HepG2 (cell line): ENCODE results near the gene SRP19. TPM values are rescaled to one million over a fixed set of nuclear protein-coding genes. Genes with fewer than 3 reads are reported as not detected.

Source experiments
- ATAC-seq: fragments of 200-7000 bp; cut with Tn5 transposase; 3 replicates; pipeline ENCODE4 v1.9.1; 2020; ENCODE audit warnings: mild to moderate bottlenecking, moderate library complexity
- BruUV-seq: library from RNA; stranded (reverse); fragments of 400-500 nt; replicated peaks from 2 replicates; lab custom pipeline; 2021; lab: Mats Ljungman, UMichigan
- CTCF ChIA-PET: fragments of 300-600 bp; formaldehyde crosslinking; extraction: SDS; loops from one replicate; lab custom pipeline; 2021; ENCODE audit warnings: low total read pairs, inconsistent platforms, low intra/inter-chr PET ratio; lab: Yijun Ruan, JAX
- POLR2A ChIA-PET: fragments of 350-600 bp; sonication (Branson Sonifier 250); formaldehyde crosslinking; loops from one replicate; lab custom pipeline; 2020; ENCODE audit warnings: antibody characterized with exemption, inconsistent platforms; lab: Yijun Ruan, JAX
- DNase-seq: peaks from one replicate; pipeline ENCODE4 v3.0.0-alpha.2; 2015; ENCODE audit warnings: low spot score
- FAIRE-seq: peaks from 3 replicates; lab custom pipeline; 2011; peaks lifted over from hg19 to GRCh38; lab: Jason Lieb, UNC
- H2AFZ ChIP-seq: one replicate; pipeline ENCODE4 v1.6.1; 2011; ENCODE audit warnings: low read length, inconsistent platforms
- H3K27ac ChIP-seq: fragments of 300-600 bp; 3 replicates; pipeline ENCODE4 v1.8.0; 2011; ENCODE audit warnings: mixed run types, mild to moderate bottlenecking, mixed read lengths, low read length, inconsistent platforms; ENCODE audit not compliant: insufficient read depth; ENCODE audit errors: extremely low read length
- H3K27me3 ChIP-seq, 2 experiments: fragments of 200-600 bp in 1 of 2; 2 replicates in 1 of 2; 3 replicates in 1 of 2; pipeline versions ENCODE4 v1.6.0 to v1.8.0; 2011; ENCODE audit warnings: low read length in 2 of 2, mild to moderate bottlenecking in 2 of 2, moderate library complexity in 2 of 2, inconsistent platforms in 1 of 2; ENCODE audit not compliant: insufficient read depth in 2 of 2, control insufficient read depth in 1 of 2
- H3K36me3 ChIP-seq, 2 experiments: fragments of 200-600 bp in 1 of 2; replicated peaks in 1 of 2; 2 replicates in 1 of 2; 3 replicates in 1 of 2; pipeline versions ENCODE4 v1.5.1 to v1.8.0; 2011; ENCODE audit warnings: low read length in 2 of 2, inconsistent platforms in 1 of 2; ENCODE audit not compliant: insufficient read depth in 2 of 2, control insufficient read depth in 1 of 2
- H3K4me1 ChIP-seq: 2 replicates; pipeline ENCODE4 v1.5.1; 2012; ENCODE audit warnings: low read length, inconsistent platforms; ENCODE audit not compliant: insufficient read depth
- H3K4me2 ChIP-seq: 2 replicates; pipeline ENCODE4 v1.6.0; 2011; ENCODE audit warnings: low read depth, low read length, inconsistent platforms
- H3K4me3 ChIP-seq, 3 experiments: fragments of 200-600 bp in 1 of 3; sonication (generic), shearing (Covaris generic) in 1 of 3; replicated peaks in 1 of 3; 2 replicates each; pipeline ENCODE4 v1.5.1; 2011 to 2016; ENCODE audit warnings: low read length in 3 of 3, inconsistent platforms in 2 of 3, low read depth in 2 of 3, mild to moderate bottlenecking in 2 of 3, control low read depth in 1 of 3, mixed read lengths in 1 of 3; ENCODE audit not compliant: insufficient read depth in 1 of 3
- H3K79me2 ChIP-seq: one replicate; pipeline ENCODE4 v1.6.1; 2011; ENCODE audit warnings: low read length, inconsistent platforms; ENCODE audit not compliant: insufficient read depth
- H3K9ac ChIP-seq: 2 replicates; pipeline ENCODE4 v1.6.0; 2011; ENCODE audit warnings: mild to moderate bottlenecking, low read depth, low read length, inconsistent platforms; ENCODE audit not compliant: insufficient read depth
- H3K9me3 ChIP-seq: 2 replicates; pipeline ENCODE4 v1.5.1; 2012; ENCODE audit warnings: mild to moderate bottlenecking, low read length
- H4K20me1 ChIP-seq: 2 replicates; pipeline ENCODE4 v1.6.0; 2011; ENCODE audit warnings: inconsistent platforms, mild to moderate bottlenecking, low read length, moderate library complexity; ENCODE audit not compliant: insufficient read depth
- ATF3 ChIP-seq: sonication (generic); formaldehyde crosslinking; IDR thresholded peaks from 2 replicates; pipeline ENCODE4 v1.4.0; 2020; ENCODE audit warnings: missing genetic modification reagents
- CENPBD1 ChIP-seq: sonication (generic); formaldehyde crosslinking; IDR thresholded peaks from 2 replicates; pipeline ENCODE4 v1.8.0; 2022; ENCODE audit warnings: missing genetic modification reagents, low read depth, mild to moderate bottlenecking, borderline replicate concordance
- EEA1 ChIP-seq: sonication (generic); formaldehyde crosslinking; IDR thresholded peaks from 2 replicates; pipeline ENCODE4 v1.5.1; 2020; ENCODE audit warnings: mild to moderate bottlenecking, missing genetic modification reagents, borderline replicate concordance
- ETS1 ChIP-seq: sonication (generic); formaldehyde crosslinking; IDR thresholded peaks from 2 replicates; pipeline ENCODE4 v1.4.0; 2020; ENCODE audit warnings: missing genetic modification reagents
- FLYWCH1 ChIP-seq: sonication (generic); formaldehyde crosslinking; IDR thresholded peaks from 2 replicates; pipeline ENCODE4 v1.8.1; 2023; ENCODE audit warnings: mild to moderate bottlenecking, missing genetic modification reagents
- HIC2 ChIP-seq: sonication (generic); formaldehyde crosslinking; IDR thresholded peaks from 2 replicates; pipeline ENCODE4 v1.9.0; 2022; ENCODE audit warnings: low read depth, missing genetic modification reagents
- MAF1 ChIP-seq: sonication (generic); formaldehyde crosslinking; IDR thresholded peaks from 2 replicates; pipeline ENCODE4 v1.5.0; 2020; ENCODE audit warnings: missing genetic modification reagents, borderline replicate concordance
- MTF2 ChIP-seq: sonication (generic); formaldehyde crosslinking; IDR thresholded peaks from 2 replicates; pipeline ENCODE4 v1.5.0; 2020; ENCODE audit warnings: missing genetic modification reagents, borderline replicate concordance
- PCBP1 ChIP-seq: fragments of 200-400 bp; formaldehyde crosslinking; IDR thresholded peaks from 2 replicates; pipeline ENCODE4 v1.6.1; 2017; ENCODE audit warnings: mild to moderate bottlenecking, low read depth, low read length, borderline replicate concordance
- TERF1 ChIP-seq: sonication (generic); formaldehyde crosslinking; IDR thresholded peaks from 2 replicates; pipeline ENCODE4 v1.8.0; 2022; ENCODE audit warnings: mild to moderate bottlenecking, missing genetic modification reagents, moderate library complexity
- THAP7 ChIP-seq: sonication (generic); formaldehyde crosslinking; IDR thresholded peaks from 2 replicates; pipeline ENCODE4 v1.8.1; 2023; ENCODE audit warnings: mild to moderate bottlenecking, missing genetic modification reagents
- THAP8 ChIP-seq: sonication (generic); formaldehyde crosslinking; IDR thresholded peaks from 2 replicates; pipeline ENCODE4 v1.5.1; 2020; ENCODE audit warnings: missing genetic modification reagents, mild to moderate bottlenecking, borderline replicate concordance
- WIZ ChIP-seq: sonication (generic); formaldehyde crosslinking; IDR thresholded peaks from 2 replicates; pipeline ENCODE4 v1.5.1; 2020; ENCODE audit warnings: mild to moderate bottlenecking, missing genetic modification reagents
- ZNF367 ChIP-seq: sonication (generic); formaldehyde crosslinking; IDR thresholded peaks from 2 replicates; pipeline ENCODE4 v1.4.0; 2020; ENCODE audit warnings: missing genetic modification reagents, borderline replicate concordance
- ZNF598 ChIP-seq: sonication (generic); formaldehyde crosslinking; IDR thresholded peaks from 2 replicates; pipeline ENCODE4 v1.5.1; 2020; ENCODE audit warnings: mild to moderate bottlenecking, missing genetic modification reagents, borderline replicate concordance
- ZNF629 ChIP-seq: sonication (generic); formaldehyde crosslinking; conservative IDR thresholded peaks from 2 replicates; pipeline ENCODE4 v1.5.0; 2020; ENCODE audit warnings: missing genetic modification reagents
- ZNF772 ChIP-seq: sonication (generic); formaldehyde crosslinking; IDR thresholded peaks from 2 replicates; pipeline ENCODE4 v1.5.0; 2020; ENCODE audit warnings: mild to moderate bottlenecking, missing genetic modification reagents
- ZNF777 ChIP-seq: sonication (generic); formaldehyde crosslinking; IDR thresholded peaks from 2 replicates; pipeline ENCODE4 v1.4.0; 2020; ENCODE audit warnings: missing genetic modification reagents
- ZSCAN31 ChIP-seq: sonication (generic); formaldehyde crosslinking; IDR thresholded peaks from 2 replicates; pipeline ENCODE4 v1.5.0; 2020; ENCODE audit warnings: low read depth, mild to moderate bottlenecking, missing genetic modification reagents
- ZSCAN9 ChIP-seq: IDR thresholded peaks from 2 replicates; pipeline ENCODE4 v1.6.1; 2016; ENCODE audit warnings: borderline replicate concordance
- in situ Hi-C: cut with HindIII; loops from 2 replicates; pipeline ENCODE4 v1.10.0; 2017; ENCODE audit warnings: low pct_unique_long_range_greater_than_20kb; ENCODE audit not compliant: extremely low pct_ligation_motif_present
- intact Hi-C: fragments of 100-400 bp; cut with micrococcal nuclease; formaldehyde crosslinking; loops from one replicate; pipeline ENCODE4 v1.10.0; 2022; ENCODE audit not compliant: unreplicated experiment
- polyA plus RNA-seq, 8 experiments: library from polyadenylated mRNA; depleted of rRNA in 3 of 8; stranded (reverse) in 7 of 8; unstranded in 1 of 8; fragments of >200 nt; fragmentation: Illumina TruSeq in 4 of 8; extraction: Trizol in 4 of 8; gene quantifications; 2 replicates each; pipeline versions ENCODE4 v1.2.1 to v1.2.3, GENCODE V29; 2011 to 2016; ENCODE audit warnings: low read depth in 4 of 8, missing spikeins in 1 of 8, mixed read lengths in 1 of 8; ENCODE audit not compliant: insufficient read depth in 1 of 8
- total RNA-seq, 5 experiments: library from RNA; depleted of rRNA; stranded (reverse); fragments of >200 nt; fragmentation: Illumina TruSeq; extraction: Trizol; gene quantifications; 2 replicates each; pipeline ENCODE4 v1.2.3, GENCODE V29; 2016; ENCODE audit warnings: low read depth in 1 of 5

The SRP19 gene
- total and polyA plus RNA-seq, 2 of the 13 experiments (the other 11 are each of a cell fraction or from before 2014, with no cell fraction given): 46.9 to 143 TPM

- Histone ChIP-seq H4K20me1 (no peaks in the 10 kb centered on the region), H3K27me3 (no peaks in the 10 kb centered on the region; a peak in 1 of 5 replicates), H3K36me3 (0 out of 5 replicates have a peak, but pooled peaks cover 0 to under 1% of the 10 kb centered on the region in 2 experiments), H3K79me2 (peaks cover 18% of the 10 kb centered on the region), H3K9me3 (peaks cover 11% of the 10 kb centered on the region; the same call in 1 of the 2 replicates), H2AFZ (no peak overlapping the region), H3K4me3 (no peak overlapping the region), H3K27ac (no peak overlapping the region), H3K4me2 (no peak overlapping the region), H3K4me1 (peaks cover 23% of the 10 kb centered on the region), H3K9ac (no peak overlapping the region)
- ATAC-seq: no peak
- DNase-seq: no peak
- ChIA-PET CTCF (no interaction called here), POLR2A (no interaction called here)
- no TSS peak for BruUV-seq
- intact Hi-C loops (no loop called here), in situ Hi-C loops (no loop called here)
- TF ChIP-seq ATF3 (CRISPR knock-in tag) (no peak), EEA1 (CRISPR knock-in tag) (no peak), TERF1 (CRISPR knock-in tag) (no peak), THAP7 (CRISPR knock-in tag) (no peak), THAP8 (no peak), ZNF367 (CRISPR knock-in tag) (no peak), HIC2 (no peak), CENPBD1 (CRISPR knock-in tag) (no peak), ZNF772 (CRISPR knock-in tag) (no peak), MTF2 (CRISPR knock-in tag) (no peak), WIZ (CRISPR knock-in tag) (no peak), ZSCAN9 (no peak), MAF1 (CRISPR knock-in tag) (no peak), FLYWCH1 (CRISPR knock-in tag) (no peak), PCBP1 (no peak), ETS1 (CRISPR knock-in tag) (no peak), ZSCAN31 (no peak), ZNF777 (CRISPR knock-in tag) (no peak), ZNF598 (CRISPR knock-in tag) (no peak), ZNF629 (CRISPR knock-in tag) (no peak)
- FAIRE-seq: no peak
Measured at GRCh38 chr5:112857866-112858265, 3.2 kb upstream of the SRP19 start.
